SU-DHL-6 (cell line): ENCODE results near the gene BLM.

Source experiments
- H2AFZ ChIP-seq: fragments of 200-600 bp; sonication (generic); 2 replicates; pipeline ENCODE4 v1.6.1; 2014; ENCODE audit warnings: low read depth, mild to moderate bottlenecking, moderate library complexity, mixed read lengths, antibody characterized with exemption, low read length; ENCODE audit not compliant: severe bottlenecking
- H3F3A ChIP-seq: fragments of 200-600 bp; shearing (Covaris generic); 2 replicates; pipeline ENCODE4 v1.6.0; 2016; ENCODE audit warnings: antibody characterized with exemption, mild to moderate bottlenecking; ENCODE audit not compliant: insufficient read depth
- H3K27ac ChIP-seq: fragments of 200-600 bp; sonication (generic); 2 replicates; pipeline ENCODE4 v1.5.1; 2016; ENCODE audit warnings: low read depth, mild to moderate bottlenecking, low read length, moderate library complexity, mixed read lengths
- H3K27me3 ChIP-seq: fragments of 200-600 bp; sonication (generic), shearing (Covaris generic); 2 replicates; pipeline ENCODE4 v1.6.0; 2014; ENCODE audit warnings: mild to moderate bottlenecking, low read length
- H3K36me3 ChIP-seq: fragments of 200-600 bp; sonication (generic); 2 replicates; pipeline ENCODE4 v1.6.1; 2014; ENCODE audit warnings: mild to moderate bottlenecking, low read length, mixed read lengths
- H3K4me2 ChIP-seq: fragments of 300-600, 200-600 bp; shearing (Covaris generic), sonication (generic); 2 replicates; pipeline ENCODE4 v1.6.0; 2014; ENCODE audit warnings: low read length, low read depth, mild to moderate bottlenecking; ENCODE audit not compliant: poor library complexity, severe bottlenecking
- H3K4me3 ChIP-seq: fragments of 200-600 bp; sonication (generic); 2 replicates; pipeline ENCODE4 v1.5.1; 2014; ENCODE audit warnings: antibody characterized with exemption, low read length, mild to moderate bottlenecking, mixed read lengths; ENCODE audit not compliant: insufficient read depth, poor library complexity, severe bottlenecking
- H3K79me2 ChIP-seq: fragments of 200-600 bp; sonication (generic); 2 replicates; pipeline ENCODE4 v1.6.1; 2014; ENCODE audit warnings: mild to moderate bottlenecking, low read length, moderate library complexity; ENCODE audit not compliant: insufficient read depth
- H3K9ac ChIP-seq: fragments of 200-600 bp; sonication (generic); 2 replicates; pipeline ENCODE4 v1.7.0; 2014; ENCODE audit warnings: mild to moderate bottlenecking, low read length
- H3K9me2 ChIP-seq: fragments of 200-600 bp; sonication (generic); replicated peaks from 2 replicates; pipeline ENCODE4 v1.6.1; 2014; ENCODE audit warnings: low read length; ENCODE audit not compliant: insufficient read depth
- H3K9me3 ChIP-seq: fragments of 200-600 bp; sonication (generic); 2 replicates; pipeline ENCODE4 v1.6.1; 2014; ENCODE audit warnings: low read length, mixed read lengths; ENCODE audit not compliant: insufficient read depth
- H4K20me1 ChIP-seq: fragments of 200-600 bp; sonication (generic); 2 replicates; pipeline ENCODE4 v1.6.1; 2014; ENCODE audit warnings: low read depth, mild to moderate bottlenecking, antibody characterized with exemption, low read length, moderate library complexity, mixed read lengths
- CTCF ChIP-seq: fragments of 200-600 bp; sonication (generic); IDR thresholded peaks from one replicate; pipeline ENCODE4 v1.5.1; 2017; ENCODE audit warnings: antibody characterized with exemption, mild to moderate bottlenecking, low read length, moderate library complexity; ENCODE audit not compliant: insufficient read depth, poor library complexity, severe bottlenecking
- EZH2phosphoT487 ChIP-seq: fragments of 200-600 bp; sonication (generic), shearing (Covaris generic); conservative IDR thresholded peaks from 2 replicates; pipeline ENCODE4 v1.6.1; 2018; ENCODE audit warnings: mild to moderate bottlenecking, antibody characterized with exemption, low read length, moderate library complexity, mixed read lengths

The BLM gene

DNA sequence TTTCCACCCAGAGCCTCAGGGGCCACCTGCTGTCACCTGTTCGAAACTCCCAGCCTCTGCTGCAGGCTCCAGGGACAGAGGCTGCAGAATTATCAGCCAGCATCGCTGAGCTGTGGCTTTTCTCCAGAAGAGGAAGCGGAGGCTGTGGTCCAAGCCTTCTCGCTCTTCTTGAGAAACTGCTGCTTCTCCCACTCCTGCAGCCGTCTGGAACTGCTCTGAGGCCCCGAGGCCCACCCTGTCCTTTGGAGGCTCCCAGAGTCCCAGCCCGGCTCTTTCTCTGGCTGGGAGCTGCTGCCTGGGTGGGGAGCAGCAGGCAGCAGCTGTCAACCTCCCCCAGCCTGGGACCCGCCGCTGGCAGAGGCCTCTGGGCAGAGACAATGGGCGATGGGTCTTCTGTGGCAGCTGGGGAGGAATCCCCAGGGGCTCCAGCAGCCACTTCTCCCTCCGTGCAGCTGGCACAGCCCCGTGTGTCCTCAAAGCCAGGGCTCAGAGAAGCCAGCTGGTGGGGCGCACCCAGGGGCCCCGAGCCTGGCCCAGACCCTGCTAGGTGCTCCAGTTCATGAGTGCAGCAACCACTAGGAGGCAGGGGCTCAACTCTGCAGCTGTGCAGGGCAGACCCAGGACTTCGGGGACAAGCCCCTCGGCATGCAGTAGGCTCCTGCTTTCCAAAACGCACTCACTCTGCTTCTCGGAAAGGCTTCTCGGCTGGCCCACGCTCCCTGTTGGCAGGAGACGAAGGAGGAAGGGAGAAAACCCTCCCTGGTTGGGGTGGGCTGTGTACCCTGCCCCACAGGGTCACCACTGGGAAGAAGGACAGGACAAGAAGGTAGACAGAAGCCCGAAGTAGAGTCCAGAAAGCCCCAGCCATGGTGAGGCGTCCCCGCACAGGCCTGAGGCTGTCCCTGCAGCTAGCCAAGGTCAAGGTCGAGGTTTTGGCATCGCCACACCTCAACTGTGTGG, 101.4 kb downstream of the BLM start:
- H4K20me1 ChIP-seq, result no peaks in the 10 kb centered on the region
- no peak overlapping the region for H3K4me2 ChIP-seq
- H3K9ac ChIP-seq, result no peak overlapping the region; the same call in 1 of the 2 replicates
- H3K79me2 ChIP-seq, result no peaks in the 10 kb centered on the region
- no peaks in the 10 kb centered on the region for H3K9me2 ChIP-seq
- H3K36me3 ChIP-seq, result no peaks in the 10 kb centered on the region
- H3K27me3 ChIP-seq, result no peaks in the 10 kb centered on the region
- no peaks in the 10 kb centered on the region for H3K9me3 ChIP-seq
- H3K27ac ChIP-seq, result no peak overlapping the region
- H3F3A ChIP-seq, result no peaks in the 10 kb centered on the region
- TF ChIP-seq EZH2phosphoT487 (no peak), CTCF (no peak)
- H2AFZ ChIP-seq, result no peak overlapping the region
- H3K4me3 ChIP-seq, result no peak overlapping the region

- H4K20me1 ChIP-seq, result no peaks in the 10 kb centered on the region
- no peaks in the 10 kb centered on the region for H3F3A ChIP-seq
- no peaks in the 10 kb centered on the region for H3K36me3 ChIP-seq
- H3K4me2 ChIP-seq, result no peak overlapping the region
- no peaks in the 10 kb centered on the region for H3K79me2 ChIP-seq
- no peak overlapping the region for H3K9ac ChIP-seq
- TF ChIP-seq CTCF, result no peak
- no peak for TF ChIP-seq EZH2phosphoT487
- no peaks in the 10 kb centered on the region for H3K9me3 ChIP-seq
- H3K27ac ChIP-seq, result no peak overlapping the region
- H3K4me3 ChIP-seq, result no peak overlapping the region
- H3K9me2 ChIP-seq, result no peaks in the 10 kb centered on the region
- no peak overlapping the region for H2AFZ ChIP-seq
- no peaks in the 10 kb centered on the region for H3K27me3 ChIP-seq
Observed at GRCh38 chr15:90819390-90819789, 102.2 kb downstream of the BLM start.

DNA sequence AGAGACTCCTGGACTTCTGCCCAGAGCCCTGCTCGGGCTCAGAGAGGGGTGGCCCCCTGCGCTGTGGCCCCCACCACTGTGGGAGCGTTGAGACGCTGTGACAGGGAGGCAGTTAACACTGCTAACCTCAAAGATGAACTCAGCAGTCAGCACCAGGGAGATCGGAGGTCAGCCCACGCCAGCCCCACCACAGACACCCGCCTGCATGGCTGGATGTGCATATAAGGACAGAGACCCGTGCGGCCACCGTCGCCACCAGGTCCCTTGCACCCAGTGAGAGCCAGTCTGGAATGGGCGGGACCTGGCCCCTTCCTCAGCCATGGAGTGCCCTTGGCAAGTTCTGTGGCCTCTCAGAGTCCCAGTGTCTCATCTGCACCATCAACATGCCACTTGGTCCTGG, 102.7 kb downstream of the BLM start:
- TF ChIP-seq CTCF (no peak), EZH2phosphoT487 (no peak)
- no peaks in the 10 kb centered on the region for H4K20me1 ChIP-seq
- H3F3A ChIP-seq, result no peaks in the 10 kb centered on the region
- no peaks in the 10 kb centered on the region for H3K9me3 ChIP-seq
- no peaks in the 10 kb centered on the region for H3K79me2 ChIP-seq
- no peaks in the 10 kb centered on the region for H3K27me3 ChIP-seq
- no peak overlapping the region for H3K4me3 ChIP-seq
- H3K27ac ChIP-seq, result no peak overlapping the region
- H3K9me2 ChIP-seq, result no peaks in the 10 kb centered on the region
- H3K9ac ChIP-seq, result no peak overlapping the region
- H3K36me3 ChIP-seq, result no peaks in the 10 kb centered on the region
- no peak overlapping the region for H3K4me2 ChIP-seq
- H2AFZ ChIP-seq, result no peak overlapping the region
